HG03469 (cell line): ENCODE measurements around the gene PTCD2.
A peak's percentile ranks its signal among the peaks of the same experiment; 100 is the strongest.
"Not testable (repeated sequence)": the region's sequence is repeated elsewhere in the genome, so short reads cannot be mapped to it uniquely, and the experiment has no call there.

Experiments used
- ATAC-seq: cut with Tn5 transposase; IDR thresholded peaks from one replicate; pipeline ENCODE4 v1.9.1; 2021; ENCODE audit warnings: mild to moderate bottlenecking, moderate library complexity, moderate number of reproducible peaks; ENCODE audit not compliant: unreplicated experiment

The PTCD2 gene

DNA sequence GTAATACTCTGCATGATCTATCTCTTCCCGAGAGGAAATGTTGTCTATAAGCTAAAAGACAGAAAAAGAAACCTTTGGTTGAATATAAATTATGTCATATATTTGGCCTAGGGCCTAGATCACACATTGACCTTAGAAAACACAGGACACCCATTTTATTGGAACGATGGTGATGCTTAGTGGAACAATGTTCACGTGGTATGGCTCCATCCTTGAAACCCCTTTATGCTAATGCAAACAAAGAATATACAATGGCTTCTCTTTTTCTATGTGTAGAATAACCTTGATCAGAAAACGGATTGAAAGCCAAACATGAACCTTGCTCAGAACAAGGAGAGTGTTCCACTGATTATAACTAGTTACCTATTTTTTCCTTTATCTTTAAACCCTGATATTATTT, 24.6 kb upstream of the PTCD2 start:
- ATAC-seq, result no peak

DNA sequence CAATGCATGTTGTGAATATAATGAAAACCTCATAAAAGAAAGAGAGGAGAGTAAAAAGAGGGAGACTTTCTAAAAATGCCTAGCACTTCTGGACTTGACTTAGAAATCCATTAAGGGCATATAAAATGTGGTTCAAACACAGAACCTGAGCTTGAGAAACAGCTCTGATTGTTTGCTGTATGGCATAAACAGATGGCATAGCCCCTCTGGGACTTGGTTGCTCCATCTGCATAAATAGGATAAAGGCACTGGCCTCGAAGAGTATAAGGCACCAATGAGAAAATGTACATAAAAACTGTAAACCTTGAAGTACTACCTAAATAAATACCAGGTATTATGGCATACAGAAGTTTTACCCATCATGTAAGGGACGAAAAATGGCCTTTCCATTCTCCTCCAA, 23.9 kb upstream of the PTCD2 start:
- no peak for ATAC-seq

DNA sequence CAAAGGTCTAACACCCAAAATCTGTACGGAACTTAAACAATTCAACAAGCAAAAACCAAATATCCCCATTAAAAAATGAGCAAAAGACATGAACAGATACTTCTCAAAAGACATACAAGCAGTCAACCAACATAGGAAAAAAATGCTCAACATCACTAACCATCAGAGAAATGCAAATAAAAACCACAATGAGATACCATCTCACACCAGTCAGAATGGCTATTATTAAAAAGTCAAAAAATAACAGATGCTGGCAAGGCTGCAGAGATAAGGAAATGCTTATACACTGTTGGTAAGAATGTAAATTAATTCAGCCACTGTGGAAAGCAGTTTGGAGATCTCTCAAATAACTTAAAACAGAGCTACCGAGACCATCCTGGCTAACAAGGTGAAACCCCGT, 22.0 kb upstream of the PTCD2 start:
- ATAC-seq, result not testable (repeated sequence)

DNA sequence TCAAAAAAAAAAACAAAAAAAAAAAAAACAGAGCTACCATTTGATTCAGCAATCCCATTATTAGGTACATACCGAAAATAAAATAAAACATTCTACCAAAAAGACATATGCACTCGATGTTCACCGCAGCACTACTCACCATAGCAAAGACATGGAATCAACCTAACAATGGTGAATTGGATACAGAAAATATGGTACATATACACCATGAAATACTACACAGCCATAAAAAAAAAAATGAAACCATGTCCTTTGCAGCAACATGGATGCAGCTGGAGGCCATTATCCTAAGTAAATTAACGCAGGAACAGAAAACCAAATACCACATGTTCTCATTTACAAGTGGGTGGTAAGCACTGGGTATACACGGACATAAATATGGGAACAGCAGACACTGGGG, 21.5 kb upstream of the PTCD2 start:
- ATAC-seq, result no peak

DNA sequence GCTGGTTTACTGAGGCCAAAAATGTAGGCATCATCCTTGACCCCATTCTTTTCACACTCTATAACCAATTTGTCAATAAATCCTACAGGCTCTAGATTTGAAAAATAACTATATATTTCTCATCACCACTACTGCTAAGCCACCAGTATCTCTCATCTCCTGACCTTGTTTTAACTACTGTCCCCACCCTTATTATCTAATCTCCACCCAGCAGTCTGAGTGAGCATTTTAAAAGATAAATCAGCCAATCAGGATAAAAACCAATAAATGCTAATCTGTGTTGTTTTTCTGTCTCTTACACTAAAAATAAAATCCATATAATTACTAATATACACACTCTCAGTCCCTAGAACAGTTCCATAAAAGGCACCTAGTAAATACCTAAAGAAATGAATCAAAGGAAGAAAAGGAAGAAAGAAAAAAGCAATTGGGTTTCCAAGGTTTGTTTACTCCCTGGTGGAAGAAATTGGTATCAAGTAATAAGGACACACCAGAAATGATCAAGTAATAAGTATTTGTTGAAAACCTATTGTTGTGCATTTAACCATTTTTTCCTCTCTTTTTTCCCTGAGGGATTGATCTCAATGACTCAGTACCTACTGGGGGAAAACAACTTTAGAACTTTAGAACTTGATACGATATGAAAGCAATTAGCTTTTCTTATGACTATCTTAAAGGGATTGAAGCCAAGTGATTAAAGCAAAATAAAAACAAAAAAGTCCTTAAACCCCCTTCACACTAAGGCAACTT, 19.4 kb upstream of the PTCD2 start:
- no peak for ATAC-seq

DNA sequence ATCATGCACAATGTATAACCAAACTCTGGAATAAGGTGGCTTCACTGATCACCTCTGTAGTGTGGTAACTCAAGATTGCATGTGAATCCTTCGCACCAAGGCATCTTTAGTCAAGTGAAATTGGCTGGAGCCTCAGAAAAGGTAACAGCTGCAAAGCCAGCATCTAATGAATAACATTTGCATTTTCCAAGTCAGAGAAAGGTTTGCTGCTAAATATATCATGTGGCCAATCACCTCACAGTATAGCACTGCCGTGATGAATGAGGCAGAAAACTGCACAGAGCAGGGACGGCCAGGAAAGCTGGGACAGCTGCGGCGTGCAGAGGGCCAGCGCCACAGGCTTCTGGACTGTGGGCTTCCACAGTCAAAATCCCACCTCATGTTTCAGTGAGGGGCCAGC, 18.6 kb upstream of the PTCD2 start:
- ATAC-seq, result peak; percentile 59

DNA sequence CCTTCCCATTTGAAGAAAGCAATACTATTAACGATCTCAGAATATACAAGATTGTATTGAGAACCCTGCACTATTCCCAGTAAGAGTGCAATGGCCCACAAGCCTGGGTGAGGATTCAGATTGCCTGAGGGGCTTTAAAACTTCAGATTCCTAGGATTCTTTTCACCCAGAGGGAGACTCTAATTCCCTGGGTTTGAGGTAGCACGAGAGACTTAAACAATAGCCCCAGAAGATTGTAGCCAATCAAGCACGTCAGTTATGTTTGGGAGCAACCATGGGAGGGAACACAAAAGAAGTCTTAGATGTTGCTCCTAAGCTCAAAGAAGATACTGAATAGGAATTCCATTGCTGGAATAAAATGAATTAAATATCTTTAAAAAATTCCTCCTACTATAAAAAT, 18.0 kb upstream of the PTCD2 start:
- ATAC-seq, result no peak

DNA sequence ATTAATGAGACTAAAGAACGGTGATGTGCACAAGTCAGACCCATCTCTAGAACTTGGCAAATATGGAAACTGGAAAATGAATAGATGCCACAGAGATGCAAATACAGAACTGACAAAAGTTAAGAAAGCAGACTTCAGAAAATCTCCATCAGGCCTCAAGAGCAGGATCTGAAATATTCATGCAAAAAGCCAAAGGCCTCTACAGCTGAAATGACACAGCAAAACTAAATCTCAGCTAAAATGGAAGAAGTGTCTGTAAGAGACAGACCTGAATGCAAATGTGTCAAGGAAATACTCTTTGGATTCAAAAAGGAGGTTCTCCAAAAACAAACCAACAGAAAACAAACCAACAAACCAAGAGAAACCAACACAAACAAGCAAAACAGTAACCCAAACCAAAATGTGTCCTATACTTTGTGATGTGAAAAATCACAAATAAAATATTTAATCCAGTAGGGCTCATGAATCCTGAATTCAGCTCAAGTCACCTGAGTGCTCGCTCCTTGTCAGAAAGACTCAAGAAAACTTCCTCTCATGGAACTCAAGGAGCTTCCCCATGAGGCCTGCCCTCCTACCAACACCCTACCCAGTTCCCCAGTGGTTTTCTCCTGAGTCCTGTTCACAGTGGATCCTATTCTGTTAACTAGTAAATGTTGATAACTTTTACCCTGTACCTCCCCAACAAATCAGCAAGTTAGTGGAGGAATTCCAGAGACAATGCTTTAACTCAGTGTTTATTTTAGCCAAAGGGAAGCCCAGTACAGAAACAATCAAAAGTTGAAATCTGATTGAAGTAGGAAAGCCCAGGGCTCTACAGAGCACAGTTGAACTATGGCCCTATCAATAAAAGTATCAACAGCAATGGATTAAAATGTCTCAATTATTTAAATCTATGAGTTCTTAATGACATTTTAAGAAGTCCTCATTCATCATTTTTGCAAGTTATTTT, 14.7 kb upstream of the PTCD2 start:
- no peak for ATAC-seq

DNA sequence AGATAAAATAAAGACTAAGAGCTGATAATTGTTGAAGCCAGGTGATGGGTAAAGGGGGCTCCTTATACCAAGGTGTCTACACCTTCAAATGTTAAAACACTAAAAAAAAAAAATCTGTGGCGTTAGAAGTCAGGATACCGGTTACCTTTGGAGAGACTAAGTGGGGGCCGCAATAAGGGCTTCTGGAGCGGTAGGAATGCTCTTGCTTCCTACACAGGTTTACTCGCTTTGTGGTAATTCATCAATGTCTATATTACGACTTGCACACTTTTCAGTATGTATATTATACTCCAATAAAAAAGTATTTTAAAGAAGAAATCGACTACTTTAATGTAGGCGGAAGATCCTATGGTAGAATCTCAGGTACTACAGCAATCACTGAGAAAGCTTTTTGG, 12.6 kb upstream of the PTCD2 start:
- no peak for ATAC-seq

DNA sequence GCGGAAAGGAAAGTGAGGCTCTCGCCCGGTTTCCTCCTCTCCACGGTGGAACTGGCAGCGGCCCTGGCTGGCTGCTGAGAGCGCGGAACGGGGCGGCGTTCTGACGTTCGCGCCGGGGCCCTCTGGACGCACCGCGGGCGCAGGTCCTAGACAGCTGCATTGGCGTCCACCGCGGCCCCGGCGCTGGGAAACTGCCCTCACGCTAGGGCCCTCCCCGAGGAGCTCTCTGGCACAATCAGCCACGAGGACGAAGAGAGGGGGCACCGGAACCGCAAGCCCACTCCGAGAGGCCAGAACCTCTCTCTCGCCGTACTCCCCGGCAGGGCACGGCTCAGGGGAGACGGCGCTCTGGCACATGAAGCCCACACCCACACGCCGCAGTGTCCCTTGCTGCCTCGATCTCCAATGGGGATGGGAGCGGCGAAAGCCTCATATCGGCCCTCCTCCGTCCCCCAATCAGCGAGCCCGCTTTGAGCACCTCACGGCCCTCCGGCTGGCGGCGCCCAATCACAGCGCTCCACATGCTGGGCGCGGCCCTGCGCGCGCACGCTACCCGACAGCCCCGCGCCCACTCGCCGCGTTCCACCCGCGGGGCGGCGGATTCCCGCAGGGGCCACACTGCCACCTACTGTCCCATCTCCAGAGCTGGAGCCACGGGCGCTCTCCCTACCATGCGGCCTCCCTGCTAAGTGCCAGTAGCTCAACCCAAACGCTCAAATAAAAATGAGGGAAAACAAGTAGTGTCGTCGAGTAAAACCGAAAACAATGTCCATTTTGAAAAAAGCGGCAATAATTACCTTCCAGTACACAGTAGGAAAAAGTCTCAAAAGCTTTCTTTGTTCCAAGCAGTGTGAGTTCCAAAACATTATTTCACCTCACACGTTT, 12.0 kb upstream of the PTCD2 start:
- ATAC-seq, result peak; percentile 76

DNA sequence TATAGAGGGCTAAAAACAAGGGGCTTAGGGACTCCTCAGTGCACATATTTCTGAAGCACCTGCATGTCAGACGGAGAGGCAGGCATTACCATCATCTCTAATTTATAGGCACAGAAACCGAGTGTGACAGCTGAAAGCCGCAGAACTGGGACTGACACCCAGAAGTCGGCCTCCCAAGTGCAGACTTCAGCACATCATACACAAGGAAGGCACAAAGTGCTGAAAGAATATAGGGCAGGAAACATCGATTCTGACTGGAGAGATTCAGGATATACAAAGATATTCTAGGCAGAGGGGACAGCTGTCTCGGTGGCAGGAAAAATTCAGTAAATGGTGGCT, 11.4 kb upstream of the PTCD2 start:
- ATAC-seq, result no peak

DNA sequence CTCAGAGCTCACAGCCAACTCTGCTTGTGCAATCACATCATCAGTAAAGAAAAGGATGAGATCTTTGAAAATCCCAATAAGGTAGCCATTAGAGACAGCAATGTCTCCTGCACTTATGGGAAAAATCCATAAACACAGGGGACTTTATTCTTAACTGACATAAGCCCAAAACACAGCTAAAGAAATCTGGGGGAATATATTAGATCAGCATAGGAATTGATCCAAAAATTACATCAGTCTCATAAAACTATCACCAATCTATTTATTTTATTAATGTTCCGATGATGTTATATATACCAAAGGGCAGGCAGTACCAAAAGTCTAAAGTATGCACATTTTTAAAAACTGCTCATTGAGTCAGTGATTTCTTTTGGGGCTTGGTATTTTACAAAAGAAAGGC, 7.0 kb upstream of the PTCD2 start:
- ATAC-seq, result no peak

DNA sequence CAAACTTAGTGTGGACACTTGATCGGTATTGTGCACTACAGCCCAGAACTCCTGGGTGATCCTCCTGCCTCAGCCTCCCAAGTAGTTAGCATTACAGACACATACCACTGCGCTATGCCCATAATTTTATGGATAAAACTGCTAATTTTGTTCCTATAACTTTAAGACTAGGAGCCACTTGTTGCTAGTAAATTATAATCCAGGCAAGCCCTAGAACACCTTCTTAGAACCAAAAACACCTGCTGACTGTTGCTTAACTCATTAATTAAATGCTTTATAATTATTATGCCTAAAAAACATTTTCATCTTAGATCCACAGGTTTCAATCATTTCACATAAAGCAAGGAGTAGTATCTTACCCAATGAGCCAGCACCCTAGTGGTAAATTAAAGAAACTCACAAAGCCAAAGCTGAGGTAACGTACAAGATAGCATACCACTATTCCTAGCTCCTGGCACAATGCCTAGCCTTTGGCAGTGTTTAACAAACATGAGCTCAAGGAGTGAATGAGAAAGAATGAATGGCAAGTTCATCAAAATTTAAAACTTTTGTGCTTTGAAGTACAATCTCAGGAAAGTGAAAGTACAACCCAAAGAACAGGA, 5.5 kb upstream of the PTCD2 start:
- no peak for ATAC-seq

DNA sequence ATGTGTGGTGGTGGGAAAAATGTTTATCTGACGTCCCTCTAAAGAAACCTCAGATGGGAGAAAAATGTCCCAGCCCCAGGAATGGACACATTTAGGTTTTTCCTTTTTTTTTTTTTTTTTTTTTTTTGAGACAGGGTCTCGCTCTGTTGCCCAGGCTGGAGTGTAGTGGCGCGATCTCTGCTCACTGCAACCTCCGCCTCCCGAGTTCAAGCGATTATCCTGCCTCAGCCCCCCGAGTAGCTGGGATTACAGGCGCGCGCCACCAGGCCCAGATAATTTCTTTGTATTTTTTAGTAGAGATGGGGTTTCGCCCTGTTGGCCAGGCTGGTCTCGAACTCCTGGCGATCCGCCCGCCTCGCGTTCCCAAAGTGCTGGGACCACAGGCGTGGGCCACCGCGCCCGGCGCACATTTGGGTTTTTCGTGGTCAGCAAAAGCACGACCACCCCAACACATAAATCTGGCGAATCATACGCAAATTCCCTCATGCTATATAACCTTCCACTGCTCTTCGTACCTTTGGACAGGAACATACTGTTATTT, 668 bp upstream of the PTCD2 start:
- ATAC-seq, result not testable (repeated sequence)

DNA sequence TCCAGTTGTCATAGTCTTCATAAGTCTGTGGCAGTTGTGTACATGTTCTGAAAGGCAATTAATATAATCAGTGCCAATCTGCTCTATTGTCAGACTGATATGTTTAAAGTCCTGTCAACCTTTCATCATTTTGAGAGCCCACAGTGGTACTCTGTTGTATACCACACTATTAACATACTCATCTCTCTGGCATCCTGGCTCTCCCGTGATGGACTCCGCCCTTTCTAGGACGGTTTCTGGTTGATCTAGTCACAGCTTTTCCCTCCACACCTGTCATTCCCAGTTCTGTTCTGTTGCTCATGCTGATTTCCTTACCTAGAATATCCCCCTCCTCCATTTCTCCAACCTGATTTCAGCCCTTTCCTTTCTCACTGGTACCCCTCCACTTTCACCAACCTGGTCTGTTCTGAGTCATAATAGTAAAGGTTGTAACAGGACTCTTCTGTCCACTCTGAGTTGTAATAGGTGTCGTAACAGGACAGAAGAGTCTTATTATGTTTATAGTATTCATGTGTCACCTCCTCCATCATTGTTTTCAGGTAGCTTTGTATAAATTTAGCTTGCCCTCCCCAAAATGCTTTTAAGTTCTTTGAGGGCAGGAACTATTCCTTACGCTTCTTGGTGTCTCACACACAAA, 4.1 kb downstream of the PTCD2 start:
- ATAC-seq, result no peak

DNA sequence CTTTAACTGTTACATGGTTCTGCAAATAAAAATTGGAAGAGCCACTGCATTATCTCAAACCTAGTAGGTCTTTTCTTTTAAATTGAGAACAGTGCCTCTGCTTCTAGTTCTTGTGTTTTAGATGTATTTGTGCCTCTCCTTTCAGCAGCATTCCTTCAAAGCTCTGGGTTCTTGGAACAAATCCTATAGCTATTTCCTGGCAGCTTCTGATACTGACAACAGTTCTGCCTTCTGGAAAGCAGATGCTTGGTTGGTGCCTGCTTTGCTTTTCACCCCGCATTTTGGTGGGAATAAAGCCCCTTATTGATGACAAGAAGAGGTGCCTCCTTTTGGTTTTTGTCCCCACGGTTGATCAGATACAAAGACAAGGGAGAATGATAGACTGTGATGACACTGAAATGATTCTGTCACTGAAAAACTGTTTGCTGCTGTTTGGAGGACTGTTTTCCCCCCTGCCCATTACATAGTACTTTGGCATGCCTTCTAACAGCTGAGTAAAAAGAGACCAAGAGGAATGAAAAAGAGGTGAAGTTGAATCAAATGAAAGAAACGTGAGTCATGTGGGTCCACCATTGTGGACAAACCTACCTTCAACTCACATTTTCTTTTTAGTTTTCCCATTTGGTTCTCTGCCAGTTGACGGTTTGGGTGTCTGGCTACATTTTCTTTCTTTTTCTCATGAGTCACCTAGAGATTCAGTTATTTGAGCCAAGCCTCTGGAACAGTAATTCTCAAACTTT, 5.6 kb downstream of the PTCD2 start:
- no peak for ATAC-seq

DNA sequence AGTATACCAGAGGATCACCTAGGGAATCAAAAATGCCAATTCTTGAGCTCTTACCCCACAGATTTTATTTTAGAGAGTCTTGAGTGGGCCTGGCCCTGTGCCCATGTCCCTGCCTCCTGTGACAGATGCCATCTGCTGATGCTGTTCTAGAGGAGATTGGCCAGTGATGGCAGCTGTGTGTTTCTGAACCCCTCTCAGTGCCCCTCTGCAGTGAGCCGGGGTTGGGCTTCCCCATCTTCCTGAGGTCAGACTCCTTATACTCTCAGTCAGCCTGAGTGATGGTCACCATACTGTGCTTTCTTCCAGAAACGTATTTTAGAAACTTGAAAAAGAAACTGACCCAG, 6.1 kb downstream of the PTCD2 start:
- ATAC-seq, result no peak

DNA sequence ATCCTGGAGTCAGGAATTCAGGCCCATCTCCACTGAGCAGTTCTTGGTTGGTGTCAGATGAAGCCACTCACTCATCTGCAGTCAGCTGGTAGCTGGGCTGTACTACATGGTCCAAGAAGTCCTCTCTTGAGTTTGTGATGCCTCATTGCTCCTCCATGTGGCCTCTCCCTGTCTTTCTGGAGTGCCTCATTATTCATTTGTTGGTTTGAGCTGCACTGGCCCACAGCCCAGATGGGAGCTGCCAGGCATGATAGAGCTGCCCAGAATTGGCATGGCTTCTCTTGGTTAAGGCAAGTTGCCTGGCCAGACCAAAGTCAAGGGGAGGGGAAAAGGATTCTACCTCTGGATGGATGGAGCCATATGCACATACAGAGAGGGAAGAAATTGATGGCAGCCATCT, 8.0 kb downstream of the PTCD2 start:
- ATAC-seq, result no peak

DNA sequence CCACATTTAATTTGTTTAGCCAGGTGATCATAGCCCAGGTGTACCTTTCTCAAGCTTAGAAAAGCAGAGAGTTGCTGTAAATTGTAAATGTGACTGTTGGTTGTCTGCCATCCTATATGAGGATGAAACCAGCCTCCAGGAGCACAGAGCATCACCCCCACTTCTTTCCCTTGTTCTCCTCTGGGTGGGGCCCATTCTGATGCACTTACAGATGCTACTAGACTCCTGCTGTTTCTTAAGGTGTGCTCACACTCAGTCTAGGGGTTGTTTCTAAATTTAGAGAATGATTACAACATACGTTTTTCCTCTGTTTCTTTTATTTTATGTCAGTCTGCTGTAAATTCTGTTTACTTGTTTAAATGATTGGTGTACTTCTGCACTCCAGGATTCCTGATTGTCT, 10.5 kb downstream of the PTCD2 start:
- no peak for ATAC-seq

DNA sequence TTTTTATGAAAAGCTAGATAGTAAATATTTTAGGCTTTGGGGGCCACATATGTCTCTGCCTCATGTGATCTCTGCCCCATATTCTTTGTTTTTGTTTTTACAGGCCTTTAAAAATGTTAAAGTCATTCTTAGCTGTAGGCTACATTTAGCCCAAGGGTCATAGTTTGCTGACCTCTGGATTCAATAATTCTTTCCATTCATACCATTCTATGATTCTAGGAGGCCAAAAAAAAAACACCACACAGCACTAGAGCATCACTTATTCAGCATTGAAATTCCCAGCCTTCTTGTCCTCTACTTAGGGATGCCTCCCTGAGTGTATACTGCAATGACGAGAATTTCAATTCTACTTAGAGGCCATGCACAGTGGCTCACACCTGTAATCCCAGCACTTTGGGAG, 17.0 kb downstream of the PTCD2 start:
- no peak for ATAC-seq
